K562 (cell line): ENCODE data around the gene FAM219B. TPM values are rescaled to one million over a fixed set of nuclear protein-coding genes. Genes with fewer than 3 reads are reported as not detected.

Experiments used
- CHAMP1 ChIP-seq: fragments of 450-650 bp; IDR thresholded peaks from 2 replicates; pipeline ENCODE4 v1.6.1; 2016; ENCODE audit warnings: mild to moderate bottlenecking
- CTCF ChIP-seq, 3 experiments: IDR thresholded peaks in 2 of 3; conservative IDR thresholded peaks in 1 of 3; 2 replicates each; pipeline ENCODE4 v1.5.1; 2011 to 2012; ENCODE audit warnings: low read length in 3 of 3, mild to moderate bottlenecking in 3 of 3, control low read depth in 2 of 3, improper control_type of control experiment in 1 of 3, inconsistent platforms in 1 of 3, low read depth in 1 of 3, mixed read lengths in 1 of 3, moderate library complexity in 1 of 3; ENCODE audit not compliant: insufficient read depth in 2 of 3
- E2F3 ChIP-seq: fragments of 250-450 bp; sonication (Bioruptor Pico); IDR thresholded peaks from 2 replicates; pipeline ENCODE4 v1.4.0; 2020; ENCODE audit warnings: mild to moderate bottlenecking
- FOXJ2 ChIP-seq: fragments of 200-800 bp; sonication (Bioruptor generic); IDR thresholded peaks from 2 replicates; pipeline ENCODE4 v1.6.1; 2016; ENCODE audit warnings: missing genetic modification characterization, missing compliant biosample characterization
- HBP1 ChIP-seq: fragments of 450-650 bp; formaldehyde crosslinking; IDR thresholded peaks from 2 replicates; pipeline ENCODE4 v1.4.0; 2022; ENCODE audit warnings: missing genetic modification characterization
- HNRNPLL ChIP-seq: fragments of 200-400 bp; formaldehyde crosslinking; IDR thresholded peaks from 2 replicates; pipeline ENCODE4 v1.6.1; 2017; ENCODE audit warnings: low read length, low read depth, mild to moderate bottlenecking; ENCODE audit not compliant: poor library complexity, severe bottlenecking
- KLF16 ChIP-seq: IDR thresholded peaks from 2 replicates; pipeline ENCODE4 v1.6.1; 2016; ENCODE audit warnings: antibody characterized with exemption
- L3MBTL2 ChIP-seq: fragments of 450-650 bp; IDR thresholded peaks from 2 replicates; pipeline ENCODE4 v1.6.1; 2016; ENCODE audit warnings: mild to moderate bottlenecking, moderate library complexity
- PHF8 ChIP-seq: fragments of 200-600 bp; sonication (generic); IDR thresholded peaks from 2 replicates; pipeline ENCODE4 v1.6.1; 2012; ENCODE audit warnings: mixed run types, mild to moderate bottlenecking, inconsistent platforms, low read length, moderate library complexity, borderline replicate concordance
- SAFB ChIP-seq: fragments of 200-400 bp; formaldehyde crosslinking; IDR thresholded peaks from 2 replicates; pipeline ENCODE4 v1.6.1; 2017; ENCODE audit warnings: low read depth, low read length, borderline replicate concordance
- SETDB1 ChIP-seq: IDR thresholded peaks from one replicate; pipeline ENCODE4 v1.6.1; 2012; ENCODE audit warnings: low read length, control low read depth, inconsistent platforms
- SP2 ChIP-seq: IDR thresholded peaks from 2 replicates; pipeline ENCODE4 v1.6.1; 2011; ENCODE audit warnings: mild to moderate bottlenecking, low read depth, low read length, moderate library complexity; ENCODE audit not compliant: poor library complexity, severe bottlenecking; ENCODE audit errors: extremely low read depth
- ZNF740 ChIP-seq, 3 experiments: fragments of 200-800 bp in 1 of 3; sonication (Bioruptor generic) in 1 of 3; sonication (generic) in 1 of 3; formaldehyde crosslinking in 1 of 3; IDR thresholded peaks; 2 replicates each; pipeline versions ENCODE4 v1.6.1 to v1.8.0; 2016 to 2022; ENCODE audit warnings: mild to moderate bottlenecking in 2 of 3, missing compliant biosample characterization in 2 of 3, missing genetic modification characterization in 2 of 3, missing genetic modification reagents in 1 of 3
- ZNF766 ChIP-seq: fragments of 200-800 bp; sonication (Bioruptor generic); conservative IDR thresholded peaks from 2 replicates; pipeline ENCODE4 v1.6.1; 2016; ENCODE audit warnings: missing genetic modification characterization, missing compliant biosample characterization
- polyA plus RNA-seq, 8 experiments: library from polyadenylated mRNA; depleted of rRNA in 4 of 8; stranded (reverse) in 5 of 8; unstranded in 3 of 8; fragments of >200 nt; fragmentation: Nextera tagmentation in 2 of 8; fragmentation: Illumina TruSeq in 1 of 8; extraction: Ambion mirVana in 2 of 8; extraction: Trizol in 1 of 8; gene quantifications; 2 replicates each; pipeline versions ENCODE4 v1.2.1 to v1.2.3, GENCODE V29; 2011 to 2014; ENCODE audit warnings: inconsistent platforms in 1 of 8, missing spikeins in 1 of 8
- total RNA-seq, 7 experiments: library from RNA; depleted of rRNA in 6 of 7; stranded (reverse); fragments of >200 nt in 6 of 7; fragmentation: Illumina TruSeq in 2 of 7; extraction: Trizol in 2 of 7; gene quantifications; 2 replicates each; pipeline versions ENCODE4 v1.2.1 to v1.2.3, GENCODE V29; 2011 to 2021; ENCODE audit warnings: low replicate concordance in 1 of 7
- TF ChIP-seq, protein P1 (sequence below): IDR thresholded peaks from 2 replicates; pipeline ENCODE4 v1.6.1; 2012; ENCODE audit warnings: low read depth, low read length, improper control_type of control experiment, borderline replicate concordance
- TF ChIP-seq, protein P2 (sequence below): fragments of 450-650 bp; formaldehyde crosslinking; IDR thresholded peaks from 2 replicates; pipeline ENCODE4 v1.4.0; 2020; ENCODE audit warnings: mild to moderate bottlenecking, mixed read lengths

The FAM219B gene
- total and polyA plus RNA-seq, 9 of the 15 experiments (the other 6 are each of a cell fraction or from before 2014, with no cell fraction given): 6.8 to 50.4 (median 29.4) TPM

- TF ChIP-seq, protein P1, sequence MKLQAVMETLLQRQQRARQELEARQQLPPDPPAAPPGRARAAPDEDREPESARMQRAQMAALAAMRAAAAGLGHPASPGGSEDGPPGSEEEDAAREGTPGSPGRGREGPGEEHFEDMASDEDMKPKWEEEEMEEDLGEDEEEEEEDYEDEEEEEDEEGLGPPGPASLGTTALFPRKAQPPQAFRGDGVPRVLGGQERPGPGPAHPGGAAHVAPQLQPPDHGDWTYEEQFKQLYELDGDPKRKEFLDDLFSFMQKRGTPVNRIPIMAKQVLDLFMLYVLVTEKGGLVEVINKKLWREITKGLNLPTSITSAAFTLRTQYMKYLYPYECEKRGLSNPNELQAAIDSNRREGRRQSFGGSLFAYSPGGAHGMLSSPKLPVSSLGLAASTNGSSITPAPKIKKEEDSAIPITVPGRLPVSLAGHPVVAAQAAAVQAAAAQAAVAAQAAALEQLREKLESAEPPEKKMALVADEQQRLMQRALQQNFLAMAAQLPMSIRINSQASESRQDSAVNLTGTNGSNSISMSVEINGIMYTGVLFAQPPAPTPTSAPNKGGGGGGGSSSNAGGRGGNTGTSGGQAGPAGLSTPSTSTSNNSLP: peak; percentile 48; the same call in 1 of the 2 replicates
- no peak for TF ChIP-seq SETDB1
- no peak for TF ChIP-seq CTCF (IDR thresholded peaks at IDR 0.05 in 2 of 3, conservative IDR thresholded peaks at IDR 0.05 in 1 of 3; ENCODE audit: insufficient read depth in 2 of 3, low read depth in 1 of 3, low read length in 3 of 3)
- TF ChIP-seq, protein P2, sequence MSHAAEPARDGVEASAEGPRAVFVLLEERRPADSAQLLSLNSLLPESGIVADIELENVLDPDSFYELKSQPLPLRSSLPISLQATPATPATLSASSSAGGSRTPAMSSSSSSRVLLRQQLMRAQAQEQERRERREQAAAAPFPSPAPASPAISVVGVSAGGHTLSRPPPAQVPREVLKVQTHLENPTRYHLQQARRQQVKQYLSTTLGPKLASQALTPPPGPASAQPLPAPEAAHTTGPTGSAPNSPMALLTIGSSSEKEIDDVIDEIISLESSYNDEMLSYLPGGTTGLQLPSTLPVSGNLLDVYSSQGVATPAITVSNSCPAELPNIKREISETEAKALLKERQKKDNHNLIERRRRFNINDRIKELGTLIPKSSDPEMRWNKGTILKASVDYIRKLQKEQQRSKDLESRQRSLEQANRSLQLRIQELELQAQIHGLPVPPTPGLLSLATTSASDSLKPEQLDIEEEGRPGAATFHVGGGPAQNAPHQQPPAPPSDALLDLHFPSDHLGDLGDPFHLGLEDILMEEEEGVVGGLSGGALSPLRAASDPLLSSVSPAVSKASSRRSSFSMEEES (CRISPR knock-in tag): no peak
- no peak for TF ChIP-seq SAFB
- no peak for TF ChIP-seq PHF8
- peak; percentile 97 for TF ChIP-seq CHAMP1
- peak; percentile 55; the same call in 1 of the 2 replicates for TF ChIP-seq FOXJ2 (tag)
- TF ChIP-seq E2F3 (CRISPR knock-in tag): 0 out of 2 replicates have a peak, but pooled peaks have one; percentile 46
- TF ChIP-seq HNRNPLL: no peak
- TF ChIP-seq SP2: no peak
- peak; percentile 93 for TF ChIP-seq ZNF740 (CRISPR knock-in tag; IDR thresholded peaks at IDR 0.05)
- peak in 1 of 2 experiments; percentile 89; a peak in 2 of 4 replicates for TF ChIP-seq ZNF740 (tag; IDR thresholded peaks at IDR 0.05)
- peak; percentile 60 for TF ChIP-seq L3MBTL2
- peak; percentile 94 for TF ChIP-seq ZNF766 (CRISPR knock-in tag)
- TF ChIP-seq KLF16: peak; percentile 99
- no peak for TF ChIP-seq HBP1 (CRISPR knock-in tag)
Measured at GRCh38 chr15:74954515-74954914, 47.9 kb upstream of the FAM219B start (continued).
